PC-3 (cell line): ENCODE results near the gene FANCD2. TPM values are rescaled to one million over a fixed set of nuclear protein-coding genes. Genes with fewer than 3 reads are reported as not detected.

Source experiments
- ATAC-seq: fragments of 200-7000 bp; cut with Tn5 transposase; 2 replicates; pipeline ENCODE4 v1.9.1; 2020; ENCODE audit warnings: mild to moderate bottlenecking, moderate library complexity
- BruUV-seq: library from RNA; stranded (reverse); fragments of 400-500 nt; replicated peaks from 2 replicates; lab custom pipeline; 2021; lab: Mats Ljungman, UMichigan
- CTCF ChIA-PET: fragments of 300-600 bp; sonication (Branson Sonifier 250); formaldehyde crosslinking; loops from one replicate; lab custom pipeline; 2022; ENCODE audit warnings: antibody characterized with exemption; lab: Charles Lee
- POLR2A ChIA-PET: fragments of 300-600 bp; sonication (Branson Sonifier 250); formaldehyde crosslinking; loops from one replicate; lab custom pipeline; 2022; ENCODE audit warnings: antibody characterized with exemption; ENCODE audit not compliant: unreplicated experiment; lab: Charles Lee
- DNase-seq: peaks from one replicate; pipeline ENCODE4 v3.0.0-alpha.2; 2015
- H2AFZ ChIP-seq: fragments of 300-600 bp; sonication (generic); 2 replicates; pipeline ENCODE4 v1.6.0; 2016; ENCODE audit warnings: antibody characterized with exemption, low read length
- H3F3A ChIP-seq: fragments of 300-600 bp; sonication (generic); one replicate; pipeline ENCODE4 v1.6.0; 2017; ENCODE audit warnings: antibody characterized with exemption, low read length, control low read depth, mild to moderate bottlenecking; ENCODE audit not compliant: unreplicated experiment
- H3K27ac ChIP-seq: fragments of 300-600 bp; sonication (generic); 2 replicates; pipeline ENCODE4 v1.5.1; 2016; ENCODE audit warnings: mild to moderate bottlenecking, low read length
- H3K27me3 ChIP-seq: fragments of 300-600 bp; sonication (generic); 2 replicates; pipeline ENCODE4 v1.6.1; 2016; ENCODE audit warnings: low read length, mixed read lengths
- H3K36me3 ChIP-seq: fragments of 300-600 bp; sonication (generic); 2 replicates; pipeline ENCODE4 v1.6.1; 2016; ENCODE audit warnings: low read depth, mixed run types, low read length, mixed read lengths
- H3K4me1 ChIP-seq: fragments of 300-600 bp; sonication (generic); 2 replicates; pipeline ENCODE4 v1.5.1; 2016; ENCODE audit warnings: low read length; ENCODE audit not compliant: insufficient read depth
- H3K4me2 ChIP-seq: fragments of 300-600 bp; sonication (generic); 2 replicates; pipeline ENCODE4 v1.6.0; 2016; ENCODE audit warnings: low read length
- H3K4me3 ChIP-seq: fragments of 300-600 bp; sonication (generic); 2 replicates; pipeline ENCODE4 v1.5.1; 2016; ENCODE audit warnings: mild to moderate bottlenecking, low read length, mixed read lengths
- H3K79me2 ChIP-seq: fragments of 300-600 bp; sonication (generic); 2 replicates; pipeline ENCODE4 v1.6.1; 2017; ENCODE audit warnings: low read length, mixed read lengths
- H3K9ac ChIP-seq: fragments of 300-600 bp; sonication (generic); 2 replicates; pipeline ENCODE4 v1.6.0; 2016; ENCODE audit warnings: mild to moderate bottlenecking, low read length
- H3K9me2 ChIP-seq: fragments of 300-600 bp; sonication (generic); replicated peaks from 2 replicates; pipeline ENCODE4 v1.6.1; 2016; ENCODE audit warnings: mixed run types, low read length, mixed read lengths
- H3K9me3 ChIP-seq: fragments of 300-600 bp; sonication (generic); 2 replicates; pipeline ENCODE4 v1.6.1; 2016; ENCODE audit warnings: low read length, mixed read lengths
- H4K20me1 ChIP-seq: fragments of 300-600 bp; sonication (generic); 2 replicates; pipeline ENCODE4 v1.6.1; 2016; ENCODE audit warnings: low read length, mixed read lengths
- CTCF ChIP-seq: fragments of 300-600 bp; sonication (generic); conservative IDR thresholded peaks from 2 replicates; pipeline ENCODE4 v1.5.1; 2017; ENCODE audit warnings: antibody characterized with exemption, low read depth, mild to moderate bottlenecking, low read length
- EZH2 ChIP-seq: fragments of 300-600 bp; sonication (generic); IDR thresholded peaks from one replicate; pipeline ENCODE4 v1.6.1; 2017; ENCODE audit warnings: antibody characterized with exemption, mild to moderate bottlenecking, low read length; ENCODE audit not compliant: unreplicated experiment
- EZH2phosphoT487 ChIP-seq: fragments of 300-600 bp; sonication (generic); IDR thresholded peaks from 2 replicates; pipeline ENCODE4 v1.6.1; 2018; ENCODE audit warnings: mild to moderate bottlenecking, antibody characterized with exemption, low read length, borderline replicate concordance
- intact Hi-C: fragments of 100-400 bp; cut with micrococcal nuclease; formaldehyde crosslinking; loops from 2 replicates; pipeline ENCODE4 v1.9.0; 2023
- total RNA-seq: library from RNA; depleted of rRNA; stranded (reverse); fragments of >200 nt; gene quantifications from 2 replicates; pipeline ENCODE4 v1.2.3, GENCODE V29; 2014

The FANCD2 gene
- total RNA-seq, 1 experiment from 2014 or later: 67.9 TPM

- Histone ChIP-seq H3K4me3 (peak overlapping the region; percentile 90), H2AFZ (peak overlapping the region; percentile 93), H3K4me2 (peak overlapping the region; percentile 95), H3K27ac (no peak overlapping the region), H3F3A (no peaks in the 10 kb centered on the region), H3K79me2 (no peaks in the 10 kb centered on the region), H3K9ac (peak overlapping the region; percentile 67), H3K9me3 (no peaks in the 10 kb centered on the region), H4K20me1 (no peaks in the 10 kb centered on the region), H3K4me1 (peaks cover 29% of the 10 kb centered on the region), H3K27me3 (no peaks in the 10 kb centered on the region), H3K9me2 (no peaks in the 10 kb centered on the region), H3K36me3 (no peaks in the 10 kb centered on the region)
- POLR2A ChIA-PET: interaction anchor here (0.7 to 0.9 kb wide), 2 partner anchors 33 to 310 kb away, joined by 3 read pairs; partner anchors contain the start of gene SEC13
- CTCF ChIA-PET: interaction anchor here (1.0 to 1.1 kb wide), 2 partner anchors 65 to 78 kb away, joined by 3 to 4 read pairs; no protein-coding TSS in a partner anchor
- BruUV-seq: no TSS peak
- DNase-seq (peak; percentile 96), ATAC-seq (peak; percentile 83)
- no peak for TF ChIP-seq EZH2phosphoT487
- TF ChIP-seq CTCF: no peak
- intact Hi-C loops: loop anchor here (5.0 kb wide), 1 partner anchor 34 kb away; no protein-coding TSS in a partner anchor
Observed at GRCh38 chr3:10010878-10011465, 15.3 kb upstream of the FANCD2 start.

- DNase-seq (no peak), ATAC-seq (peak; percentile 1; the same call in 1 of the 2 replicates)
- no peaks in the 10 kb centered on the region for H3K27me3 ChIP-seq
- intact Hi-C loops: loop anchor here (5.0 kb wide), 1 partner anchor 34 kb away; no protein-coding TSS in a partner anchor
- H3K4me1 ChIP-seq: peaks cover 32% of the 10 kb centered on the region
- no peak for TF ChIP-seq EZH2phosphoT487
- TF ChIP-seq CTCF: no peak
- no peak for TF ChIP-seq EZH2
- no peaks in the 10 kb centered on the region for H3K9me3 ChIP-seq
- peak overlapping the region; percentile 13; the same call in 1 of the 2 replicates for H3K9ac ChIP-seq
- H3K4me2 ChIP-seq: peak overlapping the region; percentile 95
- BruUV-seq: no TSS peak
- ChIA-PET CTCF (interaction anchor here (1.0 to 1.1 kb wide), 2 partner anchors 65 to 79 kb away, joined by 3 to 4 read pairs; no protein-coding TSS in a partner anchor), POLR2A (interaction anchor here (0.9 kb wide), 1 partner anchor 34 kb away, joined by 3 read pairs; no protein-coding TSS in a partner anchor)
- no peaks in the 10 kb centered on the region for H3F3A ChIP-seq
- no peaks in the 10 kb centered on the region for H3K36me3 ChIP-seq
- H3K9me2 ChIP-seq: no peaks in the 10 kb centered on the region
- no peak overlapping the region for H3K27ac ChIP-seq
- H4K20me1 ChIP-seq: no peaks in the 10 kb centered on the region
- peak overlapping the region; percentile 55 for H3K4me3 ChIP-seq
- peak overlapping the region; percentile 70 for H2AFZ ChIP-seq
- no peaks in the 10 kb centered on the region for H3K79me2 ChIP-seq
Observed at GRCh38 chr3:10011631-10012030, 14.6 kb upstream of the FANCD2 start.

- Histone ChIP-seq H3K36me3 (no peaks in the 10 kb centered on the region), H3K4me2 (no peak overlapping the region), H2AFZ (no peak overlapping the region), H3K9ac (no peak overlapping the region), H3K4me1 (peaks cover 32% of the 10 kb centered on the region), H3F3A (no peaks in the 10 kb centered on the region), H3K27me3 (no peaks in the 10 kb centered on the region), H3K27ac (no peak overlapping the region), H3K9me2 (no peaks in the 10 kb centered on the region), H3K79me2 (no peaks in the 10 kb centered on the region), H3K4me3 (no peak overlapping the region), H3K9me3 (no peaks in the 10 kb centered on the region), H4K20me1 (no peaks in the 10 kb centered on the region)
- ChIA-PET POLR2A (no interaction called here), CTCF (no interaction called here)
- DNase-seq (no peak), ATAC-seq (no peak)
- no TSS peak for BruUV-seq
- intact Hi-C loops: loop anchor here (5.0 kb wide), 1 partner anchor 35 kb away; no protein-coding TSS in a partner anchor
- TF ChIP-seq CTCF (no peak), EZH2 (no peak), EZH2phosphoT487 (no peak)
Observed at GRCh38 chr3:10012106-10012505, 14.1 kb upstream of the FANCD2 start.
